HPDE6-E6E7 (cell line): ENCODE results near the gene HK2.

Experiments used
- DNase-seq: peaks from one replicate; pipeline ENCODE4 v3.0.0; 2011; ENCODE audit warnings: missing footprints; ENCODE audit errors: extremely low spot score

The HK2 gene

GRCh38 chr2:74857215-74857614 is 23.3 kb downstream of the HK2 start:
- no peak for DNase-seq

GRCh38 chr2:74857725-74858124 is 23.8 kb downstream of the HK2 start:
- DNase-seq: no peak

- no peak for DNase-seq
Observed at GRCh38 chr2:74858281-74858680, 24.4 kb downstream of the HK2 start.

- DNase-seq: no peak
Observed at GRCh38 chr2:74860079-74860478, 26.2 kb downstream of the HK2 start.

DNA sequence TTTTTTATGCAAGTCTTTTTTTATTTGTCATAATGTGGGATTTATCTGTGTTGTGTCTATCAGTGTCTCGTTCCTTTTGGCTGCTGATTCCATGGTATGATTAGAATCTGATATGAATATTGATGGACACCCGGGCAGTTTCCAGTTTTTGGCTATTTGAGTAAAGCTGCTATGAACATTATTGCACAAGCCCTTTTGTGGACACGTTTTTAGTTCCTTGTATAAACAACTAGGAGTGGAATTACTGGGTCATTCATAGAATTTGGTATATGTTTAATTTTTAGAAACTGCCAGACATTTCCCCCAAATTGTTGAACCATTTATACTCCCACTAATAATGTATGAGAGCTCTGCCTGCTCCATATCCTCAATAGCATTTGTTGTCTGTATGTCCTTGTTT is 26.6 kb downstream of the HK2 start:
- no peak for DNase-seq

- DNase-seq: no peak
Observed at GRCh38 chr2:74861531-74861930, 27.6 kb downstream of the HK2 start.

DNA sequence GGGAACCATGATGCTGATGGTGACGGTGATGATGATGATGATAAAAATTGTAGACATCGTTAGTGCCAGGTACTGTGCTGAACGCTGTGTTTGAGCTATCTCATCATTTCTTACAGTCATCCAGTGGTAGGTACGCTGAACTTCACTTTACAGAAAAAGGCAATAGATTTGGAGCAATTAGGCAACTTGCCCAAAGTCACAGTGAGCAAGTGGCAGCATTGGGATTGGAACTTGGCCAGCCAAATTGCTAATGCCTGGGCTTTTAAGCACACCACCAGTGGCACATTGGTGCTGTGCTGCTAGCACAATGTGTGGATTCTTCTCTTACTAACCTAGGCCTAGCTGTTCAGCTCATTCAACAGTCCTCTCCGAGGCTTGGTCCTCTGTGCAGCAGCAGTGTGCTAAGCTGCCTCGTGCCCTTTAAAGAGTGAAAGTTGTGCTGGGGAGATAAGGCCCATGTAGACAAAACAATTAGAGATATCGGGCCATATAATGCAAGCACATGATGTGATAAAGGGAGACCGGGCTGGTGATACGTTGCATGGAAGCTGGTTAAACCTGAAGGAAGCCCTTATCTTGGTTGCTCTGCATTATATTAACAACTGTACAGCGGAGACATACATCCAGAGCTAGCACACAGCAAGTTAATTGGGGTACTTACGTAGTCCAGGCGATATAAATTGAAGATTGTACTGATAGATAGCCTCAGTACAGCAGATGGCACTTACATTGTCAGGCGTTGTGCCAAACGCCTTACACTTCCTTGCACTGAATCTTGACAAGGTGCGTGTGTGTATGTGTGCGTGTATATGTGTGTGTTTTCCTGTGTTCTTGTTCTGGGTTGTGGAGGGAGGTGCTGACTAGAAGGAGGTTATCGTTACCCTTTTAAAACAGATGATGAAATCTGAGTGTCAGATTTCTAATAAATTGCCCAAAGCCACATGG is 28.4 kb downstream of the HK2 start:
- DNase-seq: no peak

GRCh38 chr2:74863802-74864248 is 29.9 kb downstream of the HK2 start:
- no peak for DNase-seq

DNA sequence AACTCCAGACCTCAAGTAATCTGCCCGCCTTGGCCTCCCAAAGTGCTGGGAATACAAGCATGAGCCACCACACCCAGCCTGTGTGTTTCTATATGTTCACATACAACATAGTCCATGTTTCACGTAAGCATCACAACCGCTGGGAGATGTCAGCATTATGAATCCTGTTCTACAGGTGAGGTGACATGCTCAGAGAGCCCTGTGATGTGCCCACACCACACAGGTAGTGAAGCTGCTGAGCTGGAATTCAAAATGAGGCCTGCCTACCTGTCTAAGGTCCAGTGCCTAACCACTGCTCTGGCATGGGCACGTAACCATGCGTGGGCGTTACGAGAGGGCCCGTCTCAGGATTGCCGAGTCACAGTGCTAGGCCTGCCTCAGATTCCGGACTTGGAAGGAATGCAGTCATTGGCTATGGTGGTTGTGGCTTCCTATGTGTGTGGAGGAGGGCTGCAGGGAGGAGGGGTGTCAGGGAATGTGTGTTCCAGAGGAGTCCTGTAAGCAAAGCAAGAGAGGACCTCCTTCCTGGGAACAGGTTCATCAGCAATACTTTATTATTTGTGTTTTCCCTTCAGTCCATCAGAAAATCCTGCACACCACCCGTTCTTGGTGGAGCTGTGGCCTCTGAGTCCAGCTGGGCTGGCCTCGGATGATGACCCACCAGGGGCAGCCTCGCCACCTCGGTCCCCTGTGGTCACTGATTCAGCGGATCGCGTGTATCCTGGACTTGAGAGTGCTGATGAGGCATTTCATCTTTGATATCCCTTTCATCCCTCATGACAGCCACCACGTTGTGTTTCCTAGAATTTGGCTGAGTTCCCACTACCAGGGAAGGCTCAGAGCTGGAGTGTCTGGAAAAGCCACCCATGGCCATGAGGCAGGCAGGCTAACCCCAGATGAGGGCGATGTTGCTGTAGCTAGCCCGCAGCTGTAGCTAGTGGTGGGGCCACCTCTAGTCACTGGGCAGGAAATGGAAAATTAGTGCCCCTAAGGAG is 31.1 kb downstream of the HK2 start:
- peak; percentile 38 for DNase-seq

- no peak for DNase-seq
Observed at GRCh38 chr2:74865770-74866674, 32.1 kb downstream of the HK2 start.

DNA sequence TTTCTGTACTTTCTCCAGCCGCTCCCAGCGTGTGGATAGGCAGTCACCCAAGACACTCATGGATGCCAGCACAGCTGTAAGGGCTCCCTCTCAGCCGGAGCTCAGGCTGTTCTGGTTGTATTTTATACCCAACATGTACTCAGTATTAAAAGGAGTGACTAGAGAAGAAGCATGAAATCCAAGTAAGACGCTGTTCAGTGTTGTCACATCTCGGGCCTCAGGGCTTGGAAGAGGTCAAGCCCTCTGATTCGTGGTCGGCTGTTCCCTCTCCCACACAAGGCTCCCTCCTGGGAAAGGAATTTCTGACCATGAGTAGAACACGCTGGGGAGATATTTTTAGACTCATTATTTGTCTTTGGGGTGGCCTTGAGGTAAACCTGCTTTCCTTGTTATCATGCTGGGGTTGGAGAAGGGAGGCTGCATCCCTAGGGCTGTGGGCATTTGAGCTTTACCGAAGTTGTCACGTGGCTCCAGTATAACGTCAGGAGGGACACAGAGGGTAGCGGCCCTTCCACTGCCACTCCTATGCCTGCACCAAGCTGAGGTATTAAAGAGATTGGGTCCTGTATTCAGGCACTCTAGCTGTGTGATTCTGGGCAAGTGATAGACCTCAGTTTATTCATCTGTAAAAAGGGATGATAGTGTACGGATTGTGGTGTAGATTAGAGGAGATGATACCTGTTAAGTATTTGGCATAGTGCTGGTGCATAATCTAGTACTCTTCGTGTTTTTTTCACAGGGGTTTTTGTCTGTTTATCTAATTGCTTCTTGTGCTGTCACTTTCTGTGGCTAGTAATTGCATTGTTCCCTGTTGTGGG is 34.1 kb downstream of the HK2 start:
- no peak for DNase-seq

GRCh38 chr2:74869517-74869916 is 35.6 kb downstream of the HK2 start:
- no peak for DNase-seq

DNA sequence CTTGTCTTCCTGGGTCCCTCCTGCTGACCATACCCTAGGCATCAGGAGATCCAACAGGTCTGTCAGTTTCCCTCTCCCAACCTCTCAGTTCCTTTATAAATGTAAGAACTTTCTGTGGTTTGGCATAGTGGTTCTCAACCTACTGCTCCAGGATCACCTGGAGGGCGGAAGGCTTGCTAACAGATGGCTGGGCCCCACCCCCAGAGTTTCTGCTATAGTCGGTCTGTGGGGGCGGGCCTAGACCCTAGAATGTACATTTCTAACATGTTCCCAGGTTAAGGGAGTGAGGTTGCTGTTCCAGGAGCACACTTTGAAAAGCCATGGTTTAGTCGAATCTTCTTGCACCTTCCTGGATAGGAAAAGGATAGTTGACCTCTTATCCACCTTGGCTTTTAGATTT is 37.0 kb downstream of the HK2 start:
- no peak for DNase-seq

DNA sequence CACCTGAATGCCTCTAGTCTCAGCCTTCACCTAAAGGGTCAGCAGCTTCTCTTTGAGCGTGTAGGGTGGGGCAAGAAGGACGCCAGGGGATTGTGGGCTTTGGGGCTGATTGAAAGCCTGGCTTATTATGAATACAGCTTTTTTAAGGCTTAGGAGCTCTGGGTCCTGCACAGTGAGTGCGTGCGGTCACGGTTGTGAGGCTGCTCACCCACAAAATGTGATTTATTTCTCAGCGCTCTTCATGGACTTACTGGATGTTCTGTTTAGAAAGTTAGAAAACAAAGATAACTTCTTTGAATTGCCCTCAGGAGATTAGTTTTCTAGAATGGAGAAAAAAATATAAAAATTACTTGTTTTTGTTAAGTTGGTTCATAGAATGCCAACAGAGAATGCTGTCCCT is 37.5 kb downstream of the HK2 start:
- no peak for DNase-seq

DNA sequence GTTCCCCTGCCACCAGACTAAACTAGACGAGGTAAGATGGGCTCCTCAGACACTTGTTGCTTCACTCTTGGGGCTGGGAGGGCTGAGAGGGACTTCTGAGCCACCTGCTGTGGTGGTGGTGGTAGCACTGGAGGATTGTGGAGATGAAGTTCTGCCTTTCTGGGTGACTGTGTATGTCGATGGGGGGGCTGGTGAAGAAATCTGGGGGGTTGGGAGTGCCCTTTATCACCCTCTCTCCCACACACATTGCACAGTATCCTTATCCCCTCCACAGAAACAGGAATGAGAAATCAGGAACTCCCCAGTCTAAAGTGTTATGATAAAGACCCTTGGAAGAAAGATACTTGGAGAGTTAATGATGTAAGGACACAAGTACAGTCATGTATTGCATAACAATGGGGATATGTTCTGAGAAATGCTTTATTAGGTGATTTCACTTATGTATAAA is 38.5 kb downstream of the HK2 start:
- no peak for DNase-seq

DNA sequence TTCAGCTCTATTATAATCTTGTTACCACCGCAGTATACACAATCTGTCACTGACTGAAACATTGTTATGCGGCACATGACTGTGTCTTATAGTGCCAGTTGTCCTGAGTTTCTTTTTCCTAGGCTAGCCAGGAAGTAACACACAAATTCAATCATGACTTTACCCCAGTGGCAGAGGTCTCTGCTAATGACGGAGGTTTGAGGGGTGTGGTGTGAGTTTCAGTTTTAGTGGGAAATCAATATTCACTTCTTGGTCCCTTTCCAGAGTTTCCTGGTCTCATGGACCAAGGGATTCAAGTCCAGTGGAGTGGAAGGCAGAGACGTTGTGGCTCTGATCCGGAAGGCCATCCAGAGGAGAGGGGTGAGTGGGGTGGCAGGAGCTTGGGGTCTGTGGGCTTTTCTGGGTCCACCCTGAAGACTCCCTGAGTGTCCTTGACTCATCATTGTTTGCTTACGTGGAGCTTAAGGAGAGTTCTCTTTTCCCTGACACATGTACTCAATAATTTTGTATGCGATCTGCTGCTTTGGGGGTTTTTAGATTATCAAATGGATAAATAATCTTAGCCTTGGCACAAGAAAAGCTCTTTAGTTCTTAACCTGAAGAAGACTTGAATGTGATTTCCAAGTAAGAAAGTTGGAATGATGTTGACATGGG is 39.2 kb downstream of the HK2 start:
- DNase-seq: no peak

- no peak for DNase-seq
Observed at GRCh38 chr2:74873678-74874640, 40.0 kb downstream of the HK2 start.

- DNase-seq: peak; percentile 49
Observed at GRCh38 chr2:74876081-74876886, 42.4 kb downstream of the HK2 start.
